ENCODE data around the gene PDE9A.
"Not testable (repeated sequence)": the region's sequence is repeated elsewhere in the genome, so short reads cannot be mapped to it uniquely, and the experiment has no call there.

The PDE9A gene

GRCh38 chr21:42716074-42716473 lies 62.7 kb downstream of the PDE9A start:
- DNase-seq: no peak

DNA sequence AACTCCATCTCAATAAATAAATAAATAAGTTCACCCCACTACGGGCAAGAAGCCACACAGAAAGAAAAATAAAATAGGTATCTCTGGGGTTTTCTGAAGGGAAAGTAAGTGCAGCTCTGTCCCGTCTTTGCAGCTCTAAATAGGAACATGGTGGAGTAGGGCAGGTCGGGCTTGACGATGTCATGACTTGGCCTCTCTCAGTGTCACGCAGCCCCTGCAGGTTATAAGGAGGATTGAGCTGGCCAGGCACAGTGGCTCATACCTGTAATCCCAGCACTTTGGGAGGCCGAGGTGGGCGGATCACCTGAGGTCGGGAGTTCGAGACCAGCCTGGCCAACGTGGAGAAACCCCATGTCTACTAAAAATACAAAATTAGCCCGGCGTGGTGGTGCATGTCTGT lies 67.1 kb downstream of the PDE9A start:
- not testable (repeated sequence) for DNase-seq

DNA sequence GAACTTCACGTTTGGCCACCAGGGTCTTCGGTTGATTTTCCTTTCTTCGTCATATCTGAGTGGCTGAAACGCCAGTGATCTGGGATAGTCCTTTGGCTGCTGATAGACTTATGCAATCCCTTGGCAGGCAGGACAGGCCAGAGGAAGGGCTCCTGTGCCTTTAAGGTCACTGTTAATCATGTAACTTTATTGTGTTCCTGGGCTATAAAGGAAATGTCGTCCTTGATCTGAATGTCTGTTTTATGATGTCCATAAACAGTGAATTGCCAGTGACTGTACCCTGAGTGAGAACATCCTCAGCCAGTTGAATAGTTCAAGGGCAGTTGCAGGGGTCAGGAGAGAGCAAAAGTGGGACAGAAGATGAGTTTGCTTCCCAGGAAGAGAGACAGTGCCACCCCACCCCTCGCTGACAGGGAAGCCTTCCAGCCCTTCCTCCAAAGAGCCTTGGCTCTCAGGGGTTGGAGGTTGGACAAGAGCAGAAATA lies 68.0 kb downstream of the PDE9A start:
- DNase-seq: no peak

DNA sequence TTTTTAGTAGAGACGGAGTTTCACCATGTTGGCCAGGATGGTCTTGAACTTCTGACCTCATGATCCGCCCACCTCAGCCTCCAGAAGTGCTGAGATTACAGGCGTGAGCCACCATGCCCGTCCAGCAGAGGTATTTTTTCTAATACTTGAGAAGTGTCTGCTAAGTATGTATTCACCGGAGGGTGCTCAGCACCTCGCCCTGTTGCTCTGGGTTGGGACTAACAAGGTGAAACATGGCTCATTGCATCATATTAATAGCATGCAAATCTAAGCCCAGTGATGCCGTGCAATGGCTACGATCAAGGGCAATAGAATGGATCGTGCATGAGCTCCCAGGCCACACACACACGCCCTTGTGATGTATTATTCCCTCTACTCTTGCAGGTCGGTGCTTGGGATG lies 68.7 kb downstream of the PDE9A start:
- DNase-seq: no peak

- DNase-seq: no peak
Observed at GRCh38 chr21:42722808-42723473, 69.5 kb downstream of the PDE9A start.

DNA sequence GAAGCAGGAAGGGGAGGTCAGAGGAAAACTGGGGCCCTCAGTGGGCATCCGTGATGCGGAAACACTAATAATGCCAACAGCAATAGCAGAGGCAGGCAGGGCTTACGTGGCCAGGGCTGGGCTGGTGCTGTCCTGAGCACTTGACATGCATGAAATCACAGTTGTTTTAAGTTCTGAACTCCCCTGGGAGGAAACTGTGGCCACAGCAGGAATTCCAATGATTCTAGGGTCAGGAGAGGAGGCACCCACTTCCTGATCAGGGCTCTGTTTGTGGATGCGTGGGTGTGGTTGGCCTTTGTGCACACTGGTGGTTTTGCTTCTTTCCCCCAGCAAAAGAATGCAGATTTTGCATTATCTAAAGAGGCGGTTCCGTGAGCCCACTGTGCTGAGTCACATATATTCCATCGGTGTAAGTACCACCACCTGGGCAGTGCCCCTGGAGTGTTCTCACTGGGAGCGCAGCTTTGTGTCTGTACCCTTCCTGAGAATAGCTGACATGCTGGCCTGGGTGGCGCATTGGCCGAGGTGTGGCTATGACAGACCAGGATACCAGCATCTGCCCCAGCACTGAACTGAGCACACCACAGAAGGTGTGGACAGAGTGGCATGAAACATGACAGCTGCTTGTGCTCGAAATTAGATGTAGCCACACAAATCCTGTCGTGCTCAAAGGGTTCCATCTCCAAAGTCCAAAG lies 71.0 kb downstream of the PDE9A start:
- peak; percentile 58 for DNase-seq

- no peak for DNase-seq
Observed at GRCh38 chr21:42725416-42725930, 72.1 kb downstream of the PDE9A start.

- DNase-seq: no peak
Observed at GRCh38 chr21:42731264-42732032, 78.0 kb downstream of the PDE9A start.

DNA sequence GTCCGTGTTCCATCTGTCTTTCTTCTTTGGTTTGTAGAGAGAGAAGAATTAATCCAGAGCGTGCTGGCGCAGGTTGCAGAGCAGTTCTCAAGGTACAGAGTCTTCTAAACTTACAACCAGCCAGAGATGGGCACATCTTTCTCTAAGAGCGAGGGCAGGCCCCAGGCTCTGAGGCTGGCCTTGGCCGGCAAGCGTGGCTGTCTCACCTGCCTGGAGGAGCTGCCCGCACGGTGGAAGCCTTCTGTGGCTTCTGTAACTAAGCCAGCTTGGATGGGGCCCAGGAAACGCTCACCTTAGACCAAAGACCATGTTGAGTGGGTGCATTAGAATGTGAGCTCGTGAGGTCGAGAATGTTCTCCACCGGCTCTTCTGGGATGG lies 78.6 kb downstream of the PDE9A start:
- no peak for DNase-seq

DNA sequence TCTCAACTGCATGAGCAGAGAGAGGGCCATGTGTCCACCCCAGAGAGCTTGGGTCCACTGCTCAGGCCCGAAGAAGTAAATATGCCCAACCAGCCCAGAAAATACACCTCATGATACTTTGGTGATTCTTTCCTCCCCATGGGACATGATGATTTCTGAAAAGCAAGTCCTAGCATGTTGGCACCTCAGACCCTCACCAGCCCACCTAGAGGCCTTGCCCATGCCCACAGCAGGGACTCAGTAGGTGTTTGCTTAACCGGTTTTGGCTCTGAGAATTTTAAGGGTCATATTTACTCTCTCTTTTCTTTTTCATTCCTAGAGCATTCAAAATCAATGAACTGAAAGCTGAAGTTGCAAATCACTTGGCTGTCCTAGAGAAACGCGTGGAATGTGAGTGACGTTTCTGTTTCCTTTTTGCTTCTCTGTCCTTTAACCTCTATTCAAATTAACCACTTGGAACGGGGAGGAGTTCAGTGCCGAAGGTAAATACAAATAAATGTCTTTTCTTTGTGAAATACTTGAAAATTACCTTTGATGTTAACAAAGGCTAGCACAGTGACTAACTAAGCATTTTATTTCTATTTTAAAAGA lies 79.7 kb downstream of the PDE9A start:
- DNase-seq: no peak

GRCh38 chr21:42733874-42734273 lies 80.5 kb downstream of the PDE9A start:
- DNase-seq: no peak

DNA sequence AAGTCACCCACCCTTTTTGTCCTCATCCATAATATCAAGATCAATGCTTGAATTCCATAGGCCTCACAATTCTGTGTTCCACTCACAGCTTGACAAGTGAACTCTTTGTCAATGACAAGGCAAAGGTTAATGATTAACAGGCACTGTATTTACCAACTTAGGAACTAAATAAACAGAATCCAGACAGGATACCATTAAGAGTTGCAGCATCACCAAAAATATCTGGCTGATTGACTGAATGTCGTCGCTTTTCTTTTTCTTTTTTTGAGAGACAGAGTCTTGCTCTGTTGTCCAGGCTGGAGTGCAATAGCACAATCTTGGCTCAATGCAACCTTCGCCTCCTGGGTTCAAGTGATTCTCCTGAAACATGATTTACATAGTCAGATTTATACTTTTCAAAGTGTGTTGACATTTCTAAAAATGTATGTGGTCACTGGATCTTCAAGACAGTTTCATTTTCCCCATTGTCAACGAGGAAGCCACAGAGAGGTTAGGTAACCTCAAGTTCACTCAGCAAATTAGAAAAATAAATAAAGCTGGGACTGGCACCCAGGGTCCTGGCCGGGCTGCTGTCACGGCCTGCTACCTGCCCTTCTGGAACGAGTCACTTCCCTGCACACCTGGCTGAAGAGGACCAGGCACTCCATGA lies 81.0 kb downstream of the PDE9A start:
- no peak for DNase-seq

DNA sequence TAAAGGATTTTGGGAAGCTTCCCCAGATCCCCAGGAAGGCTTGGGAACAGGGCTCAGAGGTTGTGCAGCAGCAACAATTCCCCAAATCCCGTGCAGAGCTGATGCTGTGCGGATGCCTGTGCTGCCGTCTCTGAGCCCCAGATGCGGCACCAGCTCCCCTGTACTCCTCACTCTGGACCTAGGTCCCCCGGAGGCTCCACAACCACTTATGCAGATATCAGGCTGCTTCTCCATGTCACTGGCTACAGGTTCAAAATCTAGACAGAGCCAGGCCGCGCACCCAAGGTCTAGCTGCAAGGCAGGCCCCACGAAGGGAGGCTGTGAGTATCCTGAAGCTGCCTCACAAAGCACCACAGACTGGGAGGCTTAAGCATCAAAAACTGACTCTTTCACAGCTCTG lies 81.6 kb downstream of the PDE9A start:
- DNase-seq: peak; percentile 15

GRCh38 chr21:42735944-42736343 lies 82.5 kb downstream of the PDE9A start:
- peak; percentile 6 for DNase-seq

DNA sequence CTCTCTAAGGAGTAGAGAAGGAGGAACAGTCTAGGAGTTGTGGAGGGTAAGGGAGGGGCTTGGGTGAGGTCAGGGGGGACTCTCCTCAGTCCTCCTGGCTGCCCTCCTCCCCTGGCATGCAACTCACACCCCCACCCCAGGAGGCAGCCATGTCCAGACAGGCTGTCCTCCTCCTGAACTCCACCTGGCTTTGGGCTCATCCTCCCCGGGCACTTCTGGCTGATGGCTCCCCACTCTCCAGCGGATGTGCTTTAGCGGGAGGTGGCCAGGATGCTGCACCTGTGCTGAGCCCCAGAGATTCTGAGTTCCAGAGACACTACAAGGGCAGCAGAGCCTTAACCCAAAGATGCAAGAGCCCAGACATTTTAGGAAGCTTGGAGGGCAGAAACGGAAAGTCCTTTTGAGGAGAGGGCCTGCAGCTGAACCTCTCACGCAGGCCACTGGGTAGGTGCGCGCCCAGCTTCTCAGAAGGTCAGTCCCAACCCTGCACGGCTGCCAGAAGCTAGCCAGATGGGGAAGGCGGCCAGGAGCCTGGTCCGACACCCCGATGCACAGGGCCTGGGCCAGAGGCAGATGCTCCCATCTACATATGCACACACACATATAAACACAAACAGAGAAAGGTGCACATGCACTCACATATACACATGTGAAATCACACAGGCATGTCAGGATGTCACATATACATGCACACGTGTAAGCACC lies 83.4 kb downstream of the PDE9A start:
- peak; percentile 32 for DNase-seq

- peak; percentile 57 for DNase-seq
Observed at GRCh38 chr21:42737951-42738590, 84.7 kb downstream of the PDE9A start.

GRCh38 chr21:42739061-42739931 lies 85.9 kb downstream of the PDE9A start:
- DNase-seq: peak; percentile 33

- no peak for DNase-seq
Observed at GRCh38 chr21:42740405-42740909, 87.0 kb downstream of the PDE9A start.

DNA sequence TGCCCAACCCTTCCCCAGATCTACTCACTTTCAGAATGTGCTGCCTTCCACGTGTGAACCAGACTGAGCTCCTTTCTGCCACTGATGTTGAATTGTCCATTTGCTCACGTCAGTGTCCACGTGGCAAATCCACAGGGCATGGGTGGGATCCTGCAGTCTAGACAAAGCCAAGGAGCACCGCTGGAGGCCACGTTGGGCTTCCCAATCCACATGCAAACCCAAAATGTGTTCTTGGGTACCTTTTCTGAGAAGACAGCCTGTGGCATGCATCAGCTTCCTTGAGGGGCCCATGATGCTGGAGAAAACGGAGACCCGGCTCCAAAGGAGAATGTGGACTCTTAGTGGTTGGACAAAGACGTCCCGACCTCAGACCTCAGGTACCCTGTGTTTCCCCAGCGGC lies 87.6 kb downstream of the PDE9A start:
- no peak for DNase-seq

Measured in right forelimb (tissue), 1 donor.